Small intestine (tissue), 7 donors: ENCODE results near the gene CDK14. TPM values are rescaled to one million over a fixed set of nuclear protein-coding genes. Genes with fewer than 3 reads are reported as not detected.

ENCODE experiments used
- DNase-seq, 2 donors: peaks; one replicate each; pipeline versions ENCODE4 v3.0.0 to v3.0.0-alpha.2; 2013
- FAIRE-seq: peaks from 2 replicates; lab custom pipeline; 2012; peaks lifted over from hg19 to GRCh38; lab: Jason Lieb, UNC
- H3K27ac ChIP-seq, 3 donors: one replicate each; pipeline ENCODE4 v1.5.1; 2013; ENCODE audit warnings: low read length in 2 of 3, mild to moderate bottlenecking in 2 of 3, control low read depth in 1 of 3, inconsistent platforms in 1 of 3, low read depth in 1 of 3, moderate library complexity in 1 of 3
- H3K27me3 ChIP-seq, 3 donors: one replicate each; pipeline ENCODE4 v1.6.1; 2013; ENCODE audit warnings: low read length in 3 of 3, inconsistent platforms in 1 of 3; ENCODE audit not compliant: control insufficient read depth in 3 of 3, insufficient read depth in 3 of 3
- H3K36me3 ChIP-seq, 3 donors: one replicate each; pipeline ENCODE4 v1.6.1; 2013; ENCODE audit warnings: low read length in 3 of 3, inconsistent platforms in 1 of 3, low read depth in 1 of 3, mild to moderate bottlenecking in 1 of 3, moderate library complexity in 1 of 3; ENCODE audit not compliant: control insufficient read depth in 3 of 3, insufficient read depth in 2 of 3
- H3K4me1 ChIP-seq, 3 donors: one replicate each; pipeline ENCODE4 v1.6.1; 2013; ENCODE audit warnings: low read length in 2 of 3, inconsistent platforms in 1 of 3, low read depth in 1 of 3, mild to moderate bottlenecking in 1 of 3, moderate library complexity in 1 of 3; ENCODE audit not compliant: control insufficient read depth in 3 of 3, insufficient read depth in 2 of 3
- H3K4me3 ChIP-seq, 3 donors: one replicate each; pipeline ENCODE4 v1.5.1; 2013; ENCODE audit warnings: low read length in 3 of 3, control low read depth in 1 of 3, inconsistent platforms in 1 of 3, low read depth in 1 of 3, mild to moderate bottlenecking in 1 of 3, moderate library complexity in 1 of 3
- H3K9me3 ChIP-seq, 2 donors: one replicate each; pipeline ENCODE4 v1.6.1; 2013; ENCODE audit warnings: low read depth in 1 of 2, low read length in 1 of 2; ENCODE audit not compliant: control insufficient read depth in 2 of 2, insufficient read depth in 1 of 2
- WGBS, 3 donors: extraction: QIAGEN DNeasy Blood & Tissue Kit; methylation state at CpG; one replicate each; pipeline ENCODE4 v1.1.7; 2013; 5-methylcytosine and 5-hydroxymethylcytosine counted together
- polyA plus RNA-seq, 4 donors: library from polyadenylated mRNA; stranded (reverse) in 3 of 4; unstranded in 1 of 4; fragments of 200-250 nt in 3 of 4; fragments of 120-200 nt in 1 of 4; gene quantifications; one replicate each; pipeline versions ENCODE4 v1.2.1 to v1.2.3, GENCODE V29; 2013
- donor health status: healthy with polysubstance abuse.
- donor health status: control.
- donor health status: control.
- donor health status: Bipolar disorder and iron deficiency.
- donor health status: healthy.

Gene CDK14
- polyA plus RNA-seq, 4 donors = 1.1 to 6.3 (median 2.0) TPM; not detected in 1

DNA sequence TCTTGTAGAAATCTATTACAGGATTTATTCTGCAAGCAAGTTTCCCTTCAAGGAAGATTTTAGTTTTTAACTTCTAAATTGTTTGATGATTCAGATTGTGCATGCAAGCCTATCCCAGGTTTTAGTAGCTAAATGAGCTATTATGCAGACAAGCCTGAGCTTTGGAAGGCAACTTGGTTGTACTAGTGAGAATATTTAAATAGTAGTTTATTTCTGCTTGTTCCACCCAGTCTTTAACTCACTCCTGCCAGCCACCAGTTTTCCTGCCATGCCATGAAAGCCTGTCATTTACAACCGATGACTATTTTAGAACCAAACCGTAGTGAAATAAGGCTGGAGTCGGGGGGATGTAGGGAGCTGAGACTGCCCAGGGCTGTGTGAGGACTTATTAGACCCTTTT is 343.5 kb downstream of the CDK14 start:
- no peak overlapping the region for H3K27ac ChIP-seq
- FAIRE-seq (no peak), DNase-seq (no peak)
- H3K9me3 ChIP-seq = peaks cover 0 to 6% of the 10 kb centered on the region in 2 donors
- no peak overlapping the region for H3K4me3 ChIP-seq
- no peaks in the 10 kb centered on the region for H3K36me3 ChIP-seq
- H3K27me3 ChIP-seq = no peaks in the 10 kb centered on the region
- 92 to 99% (median 96%) methylated on average over 3 of the region's 3 CpGs for WGBS, 3 donors
- no peaks in the 10 kb centered on the region for H3K4me1 ChIP-seq

DNA sequence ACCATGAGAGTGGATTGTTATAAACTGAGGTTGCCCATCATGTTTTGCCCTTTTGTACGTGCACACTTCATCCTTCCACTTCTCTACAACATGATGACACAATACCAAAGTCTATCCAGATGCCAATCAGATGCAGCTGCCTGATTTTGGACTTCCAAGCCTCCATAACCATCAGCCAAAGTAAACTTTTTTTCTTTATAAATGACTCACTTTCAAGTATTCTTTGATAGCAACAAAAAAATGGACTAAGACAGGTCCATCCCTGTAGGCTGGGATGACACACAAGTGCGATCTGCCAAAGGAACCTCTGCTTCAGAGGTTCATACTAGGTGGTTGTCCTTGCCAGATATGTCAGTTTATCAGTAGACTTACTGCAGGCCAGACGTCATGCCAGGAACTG is 347.9 kb downstream of the CDK14 start:
- FAIRE-seq = no peak
- Histone ChIP-seq H3K9me3 (peaks cover 0 to 6% of the 10 kb centered on the region in 2 donors), H3K27ac (no peak overlapping the region), H3K36me3 (no peaks in the 10 kb centered on the region), H3K27me3 (no peaks in the 10 kb centered on the region), H3K4me3 (no peak overlapping the region), H3K4me1 (no peaks in the 10 kb centered on the region)
- DNase-seq = no peak
- 66 to 92% (median 85%) methylated on average over 3 of the region's 3 CpGs for WGBS, 3 donors

DNA sequence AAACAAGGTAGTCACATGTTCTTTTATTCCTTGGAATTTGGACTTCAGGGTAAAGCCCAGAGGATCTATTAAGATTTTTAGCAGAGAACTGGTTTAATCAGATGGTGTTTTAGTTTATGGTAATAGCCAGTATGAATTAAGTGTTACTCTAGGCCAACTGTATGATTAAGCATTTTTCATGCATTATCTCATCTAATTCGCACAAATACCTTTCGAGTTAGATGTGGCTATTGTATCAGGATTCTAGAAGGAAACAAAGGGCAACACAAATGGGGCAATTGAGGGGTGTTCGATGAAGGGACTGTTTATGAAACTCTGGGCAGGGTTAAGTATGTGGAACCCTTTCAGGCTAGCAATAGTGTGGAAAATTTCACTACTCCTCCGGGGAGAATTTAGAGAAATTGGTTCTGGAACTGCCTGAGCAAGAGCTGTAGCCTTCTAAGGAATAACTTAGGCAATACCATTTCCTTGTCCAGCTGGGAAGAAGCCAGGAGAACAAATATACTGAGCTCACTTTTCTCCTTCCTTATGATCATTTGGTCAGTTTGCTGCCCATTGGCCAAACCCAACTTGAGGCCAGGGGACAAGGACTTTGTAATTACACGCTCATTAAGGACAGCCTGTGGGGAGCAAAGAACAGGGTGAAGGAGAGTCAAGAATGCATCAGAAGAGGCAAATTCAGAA is 349.1 kb downstream of the CDK14 start:
- WGBS, 3 donors = 77 to 84% (median 84%) methylated on average over 5 of the region's 5 CpGs
- Histone ChIP-seq H3K27ac (no peak overlapping the region), H3K4me1 (no peaks in the 10 kb centered on the region), H3K4me3 (no peak overlapping the region), H3K9me3 (peaks cover 0 to 6% of the 10 kb centered on the region in 2 donors), H3K36me3 (no peaks in the 10 kb centered on the region), H3K27me3 (no peaks in the 10 kb centered on the region)
- FAIRE-seq = no peak
- DNase-seq = no peak

DNA sequence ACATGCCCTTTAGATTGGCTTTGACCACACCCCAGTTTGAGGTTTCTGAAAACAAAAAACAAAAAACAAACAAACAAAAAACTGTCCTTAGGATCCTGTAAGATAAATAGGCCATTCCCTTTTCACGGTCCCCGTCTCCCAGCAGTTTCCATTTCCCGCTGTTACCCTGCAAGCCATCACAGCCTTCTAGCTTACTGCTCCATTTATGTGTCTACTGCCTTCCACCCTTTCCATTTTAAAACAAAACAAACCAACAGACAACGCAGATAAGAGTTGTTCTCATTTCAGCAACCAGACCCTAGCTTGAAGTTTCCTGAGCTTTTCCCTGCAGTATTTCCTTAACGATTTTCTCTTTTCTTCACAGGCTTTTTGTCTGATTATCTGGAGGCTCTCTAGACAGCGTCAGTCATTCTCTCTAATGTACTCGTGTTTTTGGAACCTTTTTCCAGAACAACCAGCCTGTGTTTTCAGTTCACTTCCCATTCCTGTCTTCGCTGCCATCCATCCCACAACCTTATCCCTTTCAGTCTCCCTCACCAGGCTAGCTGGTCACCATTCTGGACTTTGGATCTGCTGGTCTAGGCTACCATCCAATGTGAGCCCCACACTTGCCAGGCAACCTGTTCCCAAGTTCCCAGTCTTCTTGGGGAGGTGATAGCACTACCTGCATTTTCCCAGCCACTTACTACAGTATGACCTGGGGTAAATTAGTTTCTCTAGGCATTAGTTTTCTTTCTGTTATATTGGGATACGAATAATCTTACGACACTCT is 350.8 kb downstream of the CDK14 start:
- no peaks in the 10 kb centered on the region for H3K4me1 ChIP-seq
- H3K27ac ChIP-seq = no peak overlapping the region
- H3K36me3 ChIP-seq = no peaks in the 10 kb centered on the region
- no peaks in the 10 kb centered on the region for H3K27me3 ChIP-seq
- WGBS, 3 donors = 75 to 85% (median 82%) methylated on average over 10 of the region's 10 CpGs
- no peak for DNase-seq
- H3K4me3 ChIP-seq = no peak overlapping the region
- FAIRE-seq = no peak
- peaks cover 0 to 6% of the 10 kb centered on the region in 2 donors for H3K9me3 ChIP-seq

DNA sequence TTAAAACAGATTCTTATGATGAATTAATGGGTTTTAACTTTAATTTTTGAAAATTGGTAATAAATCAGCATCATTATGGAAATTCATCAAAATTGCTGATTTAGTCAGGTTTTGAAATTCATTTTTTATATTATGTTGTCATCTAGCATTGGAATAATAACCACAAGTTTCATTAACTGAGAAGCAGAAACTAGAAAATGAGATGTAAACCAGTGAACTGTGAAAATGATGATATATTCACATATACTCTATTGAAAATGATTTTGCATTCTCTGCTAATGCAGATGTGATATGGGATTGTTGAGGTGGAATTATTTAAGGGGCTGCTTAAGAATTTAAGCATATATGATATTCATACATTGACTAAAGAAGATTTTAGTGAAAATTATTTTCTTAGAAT is 352.0 kb downstream of the CDK14 start:
- FAIRE-seq (no peak), DNase-seq (no peak)
- Histone ChIP-seq H3K27ac (no peak overlapping the region), H3K27me3 (no peaks in the 10 kb centered on the region), H3K36me3 (no peaks in the 10 kb centered on the region), H3K4me3 (no peak overlapping the region), H3K4me1 (no peaks in the 10 kb centered on the region), H3K9me3 (peaks cover 0 to 6% of the 10 kb centered on the region in 2 donors)

DNA sequence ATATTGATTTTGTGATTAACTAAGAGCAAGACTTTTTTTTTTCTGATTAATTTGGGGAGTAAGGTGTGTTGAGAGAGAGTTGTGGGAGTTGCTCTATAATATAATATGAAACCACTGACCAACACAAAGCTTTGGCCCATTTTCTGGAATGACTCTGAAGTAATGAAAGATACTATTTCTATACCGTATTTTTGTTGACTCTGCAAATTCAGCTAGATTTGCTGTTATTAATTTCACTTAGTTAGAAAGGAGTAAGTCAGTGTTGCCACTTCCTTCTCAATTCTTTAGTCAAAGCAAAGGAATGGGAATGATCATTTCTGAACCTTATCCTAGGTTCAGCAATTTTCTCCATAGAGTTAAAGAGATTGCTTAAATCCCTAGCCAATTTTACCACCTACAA is 355.1 kb downstream of the CDK14 start:
- no peaks in the 10 kb centered on the region for H3K9me3 ChIP-seq
- FAIRE-seq = no peak
- H3K27ac ChIP-seq = no peak overlapping the region
- H3K4me3 ChIP-seq = no peak overlapping the region
- no peaks in the 10 kb centered on the region for H3K4me1 ChIP-seq
- no peak for DNase-seq
- H3K27me3 ChIP-seq = no peaks in the 10 kb centered on the region
- WGBS, 3 donors = 55 to 72% (median 71%) methylated on average over 1 of the region's 1 CpG
- H3K36me3 ChIP-seq = no peaks in the 10 kb centered on the region

DNA sequence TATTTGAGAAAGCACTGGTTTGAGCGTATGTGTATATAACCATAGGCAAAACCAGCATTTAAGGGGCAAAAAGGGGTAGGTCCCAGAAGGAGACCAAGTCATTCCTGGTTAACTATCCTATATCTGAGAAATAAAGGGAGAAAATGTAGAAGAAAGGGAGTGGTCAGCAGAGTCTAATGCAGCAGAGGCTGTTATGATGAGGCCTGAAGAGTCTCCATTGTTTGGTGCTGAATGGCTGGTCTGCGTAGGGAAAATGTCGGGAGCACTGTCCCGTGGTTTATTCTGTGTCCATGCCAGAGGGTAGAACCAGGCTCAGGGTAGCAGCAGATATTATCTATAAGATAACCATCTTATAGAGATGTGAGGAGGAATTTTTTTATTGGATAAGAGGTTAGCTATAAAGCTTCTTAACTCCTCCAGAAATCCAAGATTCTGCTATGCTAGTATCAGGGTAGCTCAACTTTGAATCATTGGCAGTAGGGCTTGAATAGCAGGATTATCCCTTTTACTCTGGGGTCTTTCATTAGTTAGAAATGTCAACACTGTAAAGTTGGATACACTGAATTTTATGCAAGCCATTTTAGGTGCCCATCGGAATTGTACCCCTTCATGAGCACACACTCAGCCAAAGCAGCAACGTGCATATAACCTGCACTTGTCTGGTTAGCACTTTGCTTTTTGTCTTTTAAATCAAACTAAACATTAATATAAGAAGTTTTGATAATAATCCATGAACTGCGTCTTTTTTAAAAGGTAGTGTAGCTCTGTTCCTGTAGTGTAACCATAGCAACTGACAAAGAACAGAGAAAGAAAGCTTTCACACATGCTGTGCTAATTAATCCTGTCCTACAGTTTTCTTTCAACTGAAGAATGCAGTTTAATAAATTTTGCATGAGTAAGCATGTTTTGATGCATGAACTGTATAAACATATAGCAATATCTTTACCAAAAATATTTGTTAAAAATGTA is 356.1 kb downstream of the CDK14 start:
- Histone ChIP-seq H3K27me3 (no peaks in the 10 kb centered on the region), H3K9me3 (no peaks in the 10 kb centered on the region), H3K36me3 (no peaks in the 10 kb centered on the region), H3K4me3 (no peak overlapping the region), H3K27ac (no peak overlapping the region), H3K4me1 (no peaks in the 10 kb centered on the region)
- FAIRE-seq = no peak
- no peak for DNase-seq
- WGBS, 3 donors = 83 to 87% (median 83%) methylated on average over 7 of the region's 7 CpGs

DNA sequence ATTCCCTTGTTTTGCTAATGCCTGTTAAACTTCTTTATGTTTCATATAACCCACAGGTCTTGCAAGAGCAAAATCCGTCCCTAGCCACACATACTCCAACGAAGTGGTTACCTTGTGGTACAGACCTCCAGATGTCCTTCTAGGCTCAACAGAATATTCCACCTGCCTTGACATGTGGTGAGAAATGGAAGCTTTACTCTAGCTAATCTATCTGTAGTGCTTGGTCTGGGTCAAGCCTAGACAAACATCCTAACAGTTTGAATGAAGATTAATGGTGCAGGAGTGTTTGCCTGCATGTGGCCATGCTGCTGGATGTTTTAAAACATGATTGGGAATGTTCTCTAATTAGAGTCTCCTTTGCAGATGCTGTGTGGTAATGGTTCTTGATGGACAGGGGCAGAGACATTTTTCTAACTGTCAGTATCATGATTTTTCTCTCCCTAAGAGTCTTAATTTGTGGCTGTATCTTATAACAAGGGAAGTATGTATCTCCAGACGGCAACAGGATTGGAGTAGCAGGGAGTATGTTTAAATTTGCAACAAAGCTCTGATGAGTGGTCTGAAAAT is 359.6 kb downstream of the CDK14 start:
- no peak for DNase-seq
- 77 to 83% (median 82%) methylated on average over 3 of the region's 3 CpGs for WGBS, 3 donors
- Histone ChIP-seq H3K4me3 (no peak overlapping the region), H3K27me3 (no peaks in the 10 kb centered on the region), H3K27ac (no peak overlapping the region), H3K4me1 (no peaks in the 10 kb centered on the region), H3K9me3 (no peaks in the 10 kb centered on the region), H3K36me3 (no peaks in the 10 kb centered on the region)
- no peak for FAIRE-seq
